GM10266 (cell line): ENCODE measurements around the gene ZKSCAN3.
"Not testable (repeated sequence)": the region's sequence is repeated elsewhere in the genome, so short reads cannot be mapped to it uniquely, and the experiment has no call there.

Experiments used
- DNase-seq: peaks from one replicate; pipeline ENCODE4 v3.0.0; 2012; ENCODE audit errors: extremely low spot score
- TF ChIP-seq, protein P1 (sequence below): IDR thresholded peaks from 2 replicates; pipeline ENCODE4 v1.5.1; 2012; ENCODE audit warnings: mild to moderate bottlenecking, low read depth; ENCODE audit not compliant: control insufficient read depth, insufficient read depth; ENCODE audit errors: missing control alignments

The ZKSCAN3 gene

DNA sequence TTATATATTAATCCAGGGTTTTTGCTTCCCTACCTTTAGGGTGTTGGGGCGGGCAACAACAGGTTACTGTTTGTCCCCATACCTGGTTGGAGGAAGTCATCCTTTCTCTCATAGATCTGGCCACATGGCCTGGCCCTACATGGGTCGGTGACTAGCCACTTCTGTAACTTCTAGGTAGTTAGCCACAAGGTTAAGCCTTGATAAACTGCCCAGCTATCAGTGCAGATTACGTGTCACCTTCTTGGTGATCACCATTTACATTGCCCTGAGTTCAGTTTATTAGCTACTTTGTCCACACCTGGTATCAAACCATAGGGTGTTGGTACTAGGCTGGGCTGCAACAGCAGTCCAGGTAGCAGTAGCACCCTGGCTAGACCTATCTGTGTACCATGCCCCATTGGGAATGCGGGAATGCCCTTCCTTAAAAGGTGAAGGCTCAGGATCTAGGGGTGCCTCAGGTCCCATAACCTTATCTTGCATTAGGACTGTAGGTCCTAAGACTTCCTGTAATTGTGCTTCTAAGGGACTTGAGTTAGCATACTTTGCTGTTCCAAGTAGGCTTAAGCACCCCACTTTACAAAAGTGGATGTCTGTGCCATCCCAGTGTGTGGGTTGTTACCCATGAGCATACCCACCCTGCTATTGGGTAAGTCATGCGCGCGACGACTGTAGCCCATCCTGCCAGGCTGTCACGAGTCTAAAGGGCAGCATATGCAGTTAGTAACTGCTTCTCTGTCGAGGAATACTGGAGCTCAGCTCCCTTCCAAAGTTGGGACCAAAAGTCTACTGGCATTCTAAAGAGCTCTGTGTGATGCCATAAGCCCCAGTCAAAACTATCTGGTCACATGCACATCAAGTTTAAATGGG is 5.2 kb downstream of the ZKSCAN3 start:
- DNase-seq: no peak
- TF ChIP-seq, protein P1, sequence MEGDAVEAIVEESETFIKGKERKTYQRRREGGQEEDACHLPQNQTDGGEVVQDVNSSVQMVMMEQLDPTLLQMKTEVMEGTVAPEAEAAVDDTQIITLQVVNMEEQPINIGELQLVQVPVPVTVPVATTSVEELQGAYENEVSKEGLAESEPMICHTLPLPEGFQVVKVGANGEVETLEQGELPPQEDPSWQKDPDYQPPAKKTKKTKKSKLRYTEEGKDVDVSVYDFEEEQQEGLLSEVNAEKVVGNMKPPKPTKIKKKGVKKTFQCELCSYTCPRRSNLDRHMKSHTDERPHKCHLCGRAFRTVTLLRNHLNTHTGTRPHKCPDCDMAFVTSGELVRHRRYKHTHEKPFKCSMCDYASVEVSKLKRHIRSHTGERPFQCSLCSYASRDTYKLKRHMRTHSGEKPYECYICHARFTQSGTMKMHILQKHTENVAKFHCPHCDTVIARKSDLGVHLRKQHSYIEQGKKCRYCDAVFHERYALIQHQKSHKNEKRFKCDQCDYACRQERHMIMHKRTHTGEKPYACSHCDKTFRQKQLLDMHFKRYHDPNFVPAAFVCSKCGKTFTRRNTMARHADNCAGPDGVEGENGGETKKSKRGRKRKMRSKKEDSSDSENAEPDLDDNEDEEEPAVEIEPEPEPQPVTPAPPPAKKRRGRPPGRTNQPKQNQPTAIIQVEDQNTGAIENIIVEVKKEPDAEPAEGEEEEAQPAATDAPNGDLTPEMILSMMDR: no peak

- DNase-seq: peak; percentile 70
- TF ChIP-seq, protein P1: peak; percentile 84
These were observed 6.3 kb downstream of the ZKSCAN3 start for GRCh38 chr6:28355743-28356665.

GRCh38 chr6:28356666-28357020 is 6.9 kb downstream of the ZKSCAN3 start:
- no peak for DNase-seq
- TF ChIP-seq, protein P1: no peak

DNA sequence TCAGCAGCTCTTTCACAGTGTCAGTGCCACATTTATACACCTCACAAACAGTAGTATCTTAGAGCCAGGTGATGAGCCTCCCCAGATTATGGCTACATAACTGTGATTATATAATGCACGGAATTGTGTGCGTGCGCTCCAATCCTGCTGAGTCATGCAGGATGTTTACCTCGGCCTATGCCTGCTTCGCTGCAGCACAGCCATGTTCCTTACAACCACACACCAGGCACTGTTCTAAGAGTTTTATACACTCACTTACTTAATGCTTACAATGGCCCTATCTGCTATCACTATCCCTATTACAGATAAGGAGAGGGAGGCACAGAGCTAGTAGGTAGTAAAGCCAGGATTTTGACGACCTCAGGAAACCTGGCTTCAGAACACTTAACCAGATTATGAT is 7.3 kb downstream of the ZKSCAN3 start:
- TF ChIP-seq, protein P1: no peak
- DNase-seq: no peak

GRCh38 chr6:28359562-28359961 is 9.8 kb downstream of the ZKSCAN3 start:
- not testable (repeated sequence) for DNase-seq

GRCh38 chr6:28360961-28361360 is 11.2 kb downstream of the ZKSCAN3 start:
- TF ChIP-seq, protein P1: no peak
- DNase-seq: no peak

DNA sequence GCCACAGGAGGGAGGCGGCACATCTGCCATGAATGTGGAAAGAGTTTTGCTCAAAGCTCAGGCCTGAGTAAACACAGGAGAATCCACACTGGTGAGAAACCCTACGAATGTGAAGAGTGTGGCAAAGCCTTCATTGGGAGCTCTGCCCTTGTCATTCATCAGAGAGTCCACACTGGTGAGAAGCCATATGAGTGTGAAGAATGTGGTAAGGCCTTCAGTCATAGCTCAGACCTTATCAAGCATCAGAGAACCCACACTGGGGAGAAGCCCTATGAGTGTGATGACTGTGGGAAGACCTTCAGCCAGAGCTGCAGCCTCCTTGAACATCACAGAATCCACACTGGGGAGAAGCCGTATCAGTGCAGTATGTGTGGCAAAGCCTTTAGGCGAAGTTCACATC is 15.8 kb downstream of the ZKSCAN3 start:
- not testable (repeated sequence) for DNase-seq

DNA sequence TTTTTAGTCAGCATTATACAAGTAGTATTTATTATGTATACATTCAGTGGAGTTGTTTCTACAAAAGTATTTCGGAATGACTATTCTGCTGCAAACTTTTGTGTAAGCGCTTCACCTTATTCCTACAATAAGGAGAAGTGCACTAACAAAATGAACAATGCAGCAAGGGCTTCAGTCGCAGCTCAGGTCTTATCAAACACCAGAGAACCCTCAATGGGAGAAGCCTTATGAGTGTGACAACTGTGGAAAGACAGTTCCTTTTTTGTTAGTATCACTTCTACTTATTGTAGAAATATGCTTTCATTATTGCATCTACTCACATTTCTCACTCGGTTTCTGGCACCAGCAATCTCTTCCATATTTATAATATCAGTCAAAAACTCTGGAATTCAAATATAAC is 18.8 kb downstream of the ZKSCAN3 start:
- peak; percentile 49 for DNase-seq

More for the DNA sequence above, 18.8 kb downstream of the ZKSCAN3 start:
- TF ChIP-seq, protein P1: no peak
